Left lung (tissue), 10 donors: Measurements from ENCODE around the gene MXD3. TPM values are rescaled to one million over a fixed set of nuclear protein-coding genes. Genes with fewer than 3 reads are reported as not detected.
A peak's percentile ranks its signal among the peaks of the same experiment; 100 is the strongest.

Experiments used
- ATAC-seq: fragments of 200-7000 bp; cut with Tn5 transposase; one replicate; pipeline ENCODE4 v1.9.1; 2020; ENCODE audit warnings: moderate library complexity
- DNase-seq, 4 donors: peaks; one replicate each; pipeline ENCODE4 v3.0.0-alpha.2; 2013 to 2020
- H3K27ac ChIP-seq, 2 donors: fragments of 200-600 bp; sonication (generic) in 1 of 2; one replicate each; pipeline versions ENCODE4 v1.5.0 to v1.8.0; 2020 to 2021
- H3K27me3 ChIP-seq, 2 donors: fragments of 200-600 bp; sonication (generic) in 1 of 2; one replicate each; pipeline versions ENCODE4 v1.5.0 to v1.8.0; 2020 to 2021
- H3K36me3 ChIP-seq, 2 donors: fragments of 200-600 bp; sonication (generic) in 1 of 2; one replicate each; pipeline versions ENCODE4 v1.5.0 to v1.8.0; 2020 to 2021
- H3K4me1 ChIP-seq, 2 donors: fragments of 200-600 bp; one replicate each; pipeline ENCODE4 v1.8.0; 2021
- H3K4me3 ChIP-seq, 2 donors: fragments of 200-600 bp; sonication (generic) in 1 of 2; one replicate each; pipeline versions ENCODE4 v1.5.0 to v1.8.0; 2020 to 2021; ENCODE audit warnings: mild to moderate bottlenecking in 1 of 2
- H3K9me3 ChIP-seq, 2 donors: fragments of 200-600 bp; sonication (generic) in 1 of 2; one replicate each; pipeline versions ENCODE4 v1.5.0 to v1.8.0; 2020 to 2021
- CTCF ChIP-seq, 2 donors: fragments of 200-600 bp; sonication (generic) in 1 of 2; IDR thresholded peaks; one replicate each; pipeline versions ENCODE4 v1.5.0 to v1.8.0; 2021; ENCODE audit warnings: antibody characterized with exemption in 2 of 2
- intact Hi-C, 2 donors: fragments of 100-400 bp; cut with DNase I; formaldehyde crosslinking; loops; one replicate each; pipeline versions ENCODE4 v1.11.2 to v1.14.2; 2022
- polyA plus RNA-seq, 6 donors: library from polyadenylated mRNA; unstranded; fragments of 120-200 nt; gene quantifications; one replicate each; pipeline ENCODE4 v1.2.1, GENCODE V29; 2013; ENCODE audit not compliant: insufficient read length in 6 of 6
- total RNA-seq, 2 donors: library from RNA; stranded (reverse); fragmentation: NEBNext Ultra II Directional; extraction: Animal tissue kit (Norgen Biotek cat#: 25700); gene quantifications; one replicate each; pipeline ENCODE4 v1.2.1, GENCODE V29; 2021
- donor health status: DM: no; HTN: yes; CAD: no.
- donor health status: DM: no; HTN: no; CAD: no.

Gene MXD3
- total and polyA plus RNA-seq, 8 donors: 10.8 to 36.5 (median 22.0) TPM

GRCh38 chr5:177310757-177311391, 824 bp downstream of the MXD3 start:
- no peaks in the 10 kb centered on the region for H3K27me3 ChIP-seq
- peak overlapping the region in 1 of 2 donors; percentile 89 for H3K27ac ChIP-seq
- DNase-seq (no peak), ATAC-seq (peak; percentile 1)
- peak overlapping the region; percentile 44 to 55 for H3K4me3 ChIP-seq
- intact Hi-C loops: no loop called here
- peaks cover 17 to 74% of the 10 kb centered on the region in 2 donors for H3K4me1 ChIP-seq
- H3K36me3 ChIP-seq: peaks cover 0 to 22% of the 10 kb centered on the region in 2 donors
- H3K9me3 ChIP-seq: no peaks in the 10 kb centered on the region
- no peak for TF ChIP-seq CTCF (IDR thresholded peaks at IDR 0.05)

DNA sequence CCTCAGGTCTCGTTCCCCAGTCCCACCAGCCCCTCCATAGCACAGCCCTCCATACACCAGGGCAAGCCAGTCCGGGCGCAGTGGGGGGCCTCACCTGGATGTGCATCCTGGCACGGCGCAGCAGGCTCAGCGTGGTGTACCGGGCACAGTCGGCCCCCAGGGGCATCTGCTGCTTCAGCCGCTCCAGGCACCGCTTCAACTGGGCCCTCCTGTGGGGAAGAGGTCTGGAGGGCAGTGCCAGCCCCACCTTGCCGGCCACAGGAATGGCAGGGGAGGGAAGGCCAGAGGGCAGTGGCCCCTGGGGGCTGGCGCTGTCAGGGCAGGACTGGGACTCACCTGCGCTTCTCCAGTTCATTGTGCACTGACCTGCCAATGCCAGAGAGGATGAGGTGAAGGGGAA, 1.4 kb downstream of the MXD3 start:
- no peaks in the 10 kb centered on the region for H3K27me3 ChIP-seq
- H3K4me3 ChIP-seq: peak overlapping the region in 1 of 2 donors; percentile 55
- TF ChIP-seq CTCF (IDR thresholded peaks at IDR 0.05): no peak
- H3K36me3 ChIP-seq: peaks cover 0 to 27% of the 10 kb centered on the region in 2 donors
- H3K4me1 ChIP-seq: peaks cover 17 to 79% of the 10 kb centered on the region in 2 donors
- intact Hi-C loops: no loop called here
- peak overlapping the region in 1 of 2 donors; percentile 89 for H3K27ac ChIP-seq
- no peak for DNase-seq
- no peak for ATAC-seq
- H3K9me3 ChIP-seq: no peaks in the 10 kb centered on the region

- peak; percentile 83 to 89 for TF ChIP-seq CTCF (IDR thresholded peaks at IDR 0.05)
- ATAC-seq (peak; percentile 37), DNase-seq (peak in 3 of 4 donors; percentile 54 to 90 (median 75))
- intact Hi-C loops: no loop called here
- H3K4me3 ChIP-seq: no peak overlapping the region
- peak overlapping the region in 1 of 2 donors; percentile 89 for H3K27ac ChIP-seq
- H3K4me1 ChIP-seq: peaks cover 22 to 87% of the 10 kb centered on the region in 2 donors
- H3K36me3 ChIP-seq: peaks cover 0 to 31% of the 10 kb centered on the region in 2 donors
- H3K9me3 ChIP-seq: no peaks in the 10 kb centered on the region
- H3K27me3 ChIP-seq: no peaks in the 10 kb centered on the region
These were observed 2.1 kb downstream of the MXD3 start for GRCh38 chr5:177309351-177310191.

DNA sequence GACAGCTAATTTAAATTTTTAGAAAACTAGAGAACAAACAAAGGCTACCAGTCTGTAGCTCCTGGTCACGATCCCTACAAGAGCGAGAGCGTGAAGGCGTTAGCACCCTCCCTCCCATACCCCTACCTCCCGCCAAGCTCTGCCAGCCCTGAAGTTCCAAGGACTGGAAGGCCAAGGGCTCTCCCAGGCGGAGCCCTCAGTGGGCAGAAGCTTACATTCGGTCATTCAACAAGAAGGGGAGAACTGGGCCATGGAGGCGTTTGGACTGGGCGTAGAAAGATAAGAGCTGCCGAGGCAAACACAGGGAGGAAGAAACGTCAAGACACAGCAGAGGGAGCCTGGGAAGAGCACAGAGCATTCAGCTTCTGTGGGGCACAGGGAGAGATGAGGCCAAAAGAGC, 3.0 kb downstream of the MXD3 start:
- intact Hi-C loops: no loop called here
- Histone ChIP-seq H3K27ac (peak overlapping the region in 1 of 2 donors; percentile 89), H3K9me3 (no peaks in the 10 kb centered on the region), H3K36me3 (peaks cover 0 to 31% of the 10 kb centered on the region in 2 donors), H3K27me3 (no peaks in the 10 kb centered on the region), H3K4me3 (no peak overlapping the region), H3K4me1 (peaks cover 25 to 89% of the 10 kb centered on the region in 2 donors)
- no peak for DNase-seq
- ATAC-seq: no peak
- TF ChIP-seq CTCF (IDR thresholded peaks at IDR 0.05): no peak
